A673 (cell line): ENCODE data around the gene ASTN2. TPM values are rescaled to one million over a fixed set of nuclear protein-coding genes. Genes with fewer than 3 reads are reported as not detected.

Experiments
- BruUV-seq: library from RNA; stranded (reverse); fragments of 400-500 nt; replicated peaks from 2 replicates; lab custom pipeline; 2021; lab: Mats Ljungman, UMichigan
- CTCF ChIA-PET: fragments of 300-600 bp; sonication (Branson Sonifier 250); formaldehyde crosslinking; loops from one replicate; lab custom pipeline; 2022; ENCODE audit warnings: antibody characterized with exemption; lab: Charles Lee
- POLR2A ChIA-PET: fragments of 300-600 bp; sonication (Branson Sonifier 250); formaldehyde crosslinking; loops from one replicate; lab custom pipeline; 2022; ENCODE audit warnings: antibody characterized with exemption; ENCODE audit not compliant: low non-redundant PET; lab: Charles Lee
- DNase-seq: peaks from one replicate; pipeline ENCODE4 v3.0.0-alpha.2; 2015; ENCODE audit warnings: low spot score
- H3K27ac ChIP-seq: fragments of 200-600 bp; sonication (generic); 2 replicates; pipeline ENCODE4 v1.5.1; 2016; ENCODE audit warnings: mixed run types, low read depth, mild to moderate bottlenecking, mixed read lengths, antibody characterized with exemption, low read length; ENCODE audit not compliant: poor library complexity, severe bottlenecking
- H3K27me3 ChIP-seq: fragments of 200-600 bp; sonication (generic); replicated peaks from 2 replicates; pipeline ENCODE4 v1.6.1; 2017; ENCODE audit warnings: mixed run types, low read depth, mild to moderate bottlenecking, mixed read lengths, antibody characterized with exemption, low read length; ENCODE audit not compliant: insufficient read depth, poor library complexity
- H3K36me3 ChIP-seq: fragments of 200-600 bp; sonication (generic); 2 replicates; pipeline ENCODE4 v1.6.1; 2016; ENCODE audit warnings: mixed run types, mild to moderate bottlenecking, mixed read lengths, antibody characterized with exemption, low read length; ENCODE audit not compliant: insufficient read depth, poor library complexity, severe bottlenecking
- H3K4me1 ChIP-seq: fragments of 200-600 bp; sonication (generic); 2 replicates; pipeline ENCODE4 v1.6.1; 2017; ENCODE audit warnings: mixed run types, mild to moderate bottlenecking, mixed read lengths, antibody characterized with exemption, low read length; ENCODE audit not compliant: insufficient read depth, poor library complexity, severe bottlenecking
- H3K4me3 ChIP-seq: fragments of 200-600 bp; sonication (generic); 2 replicates; pipeline ENCODE4 v1.5.1; 2016; ENCODE audit warnings: low read depth, mixed run types, mild to moderate bottlenecking, mixed read lengths, low read length; ENCODE audit not compliant: poor library complexity, severe bottlenecking
- H3K9me3 ChIP-seq: fragments of 200-600 bp; sonication (generic); 2 replicates; pipeline ENCODE4 v1.6.1; 2016; ENCODE audit warnings: mixed run types, low read depth, mild to moderate bottlenecking, mixed read lengths, antibody characterized with exemption, low read length; ENCODE audit not compliant: poor library complexity, severe bottlenecking
- EZH2 ChIP-seq: fragments of 200-600 bp; sonication (generic); IDR thresholded peaks from 2 replicates; pipeline ENCODE4 v1.6.1; 2017; ENCODE audit warnings: borderline replicate concordance, low read depth, mild to moderate bottlenecking, mixed read lengths, antibody characterized with exemption, low read length; ENCODE audit not compliant: poor library complexity, severe bottlenecking
- intact Hi-C: fragments of 100-400 bp; cut with micrococcal nuclease; formaldehyde crosslinking; loops from one replicate; pipeline ENCODE4 v1.10.0; 2022; ENCODE audit not compliant: unreplicated experiment
- total RNA-seq: library from RNA; stranded (reverse); gene quantifications from 2 replicates; pipeline ENCODE4 v1.2.3, GENCODE V29; 2021
- TF ChIP-seq, protein P1 (sequence below): fragments of 300-800, 200-600 bp; sonication (generic); conservative IDR thresholded peaks from 2 replicates; pipeline ENCODE4 v1.5.1; 2017; ENCODE audit warnings: low read depth, mild to moderate bottlenecking, antibody characterized with exemption, low read length, moderate library complexity, mixed read lengths

Gene ASTN2
- total RNA-seq, 1 experiment from 2014 or later = 3.4 TPM

DNA sequence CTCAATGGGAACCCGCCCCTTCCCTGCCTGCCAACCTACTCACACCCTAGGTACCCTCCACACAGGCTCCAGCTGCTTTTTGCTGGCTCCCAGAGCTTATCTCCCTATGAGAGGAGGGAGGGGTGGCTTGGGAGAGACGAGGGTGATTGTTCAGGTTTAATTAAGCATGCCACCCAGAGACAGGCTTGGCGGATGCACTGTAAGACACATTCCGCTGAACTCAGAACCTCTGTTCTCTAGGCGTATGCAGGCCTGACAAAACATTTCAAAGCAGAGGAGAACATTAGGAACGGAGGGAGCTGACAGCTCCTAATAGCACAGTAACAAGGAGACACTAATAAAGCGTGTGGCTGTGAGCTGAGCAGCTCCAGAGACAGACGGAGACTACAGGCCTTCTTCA is 647.6 kb downstream of the ASTN2 start:
- H3K36me3 ChIP-seq = no peaks in the 10 kb centered on the region
- peak; percentile 41 for DNase-seq
- POLR2A ChIA-PET = no interaction called here
- H3K4me1 ChIP-seq = no peaks in the 10 kb centered on the region
- H3K27ac ChIP-seq = no peak overlapping the region
- no peaks in the 10 kb centered on the region for H3K9me3 ChIP-seq
- no peaks in the 10 kb centered on the region for H3K27me3 ChIP-seq
- no TSS peak for BruUV-seq
- intact Hi-C loops = no loop called here
- H3K4me3 ChIP-seq = no peak overlapping the region
- TF ChIP-seq, protein P1, sequence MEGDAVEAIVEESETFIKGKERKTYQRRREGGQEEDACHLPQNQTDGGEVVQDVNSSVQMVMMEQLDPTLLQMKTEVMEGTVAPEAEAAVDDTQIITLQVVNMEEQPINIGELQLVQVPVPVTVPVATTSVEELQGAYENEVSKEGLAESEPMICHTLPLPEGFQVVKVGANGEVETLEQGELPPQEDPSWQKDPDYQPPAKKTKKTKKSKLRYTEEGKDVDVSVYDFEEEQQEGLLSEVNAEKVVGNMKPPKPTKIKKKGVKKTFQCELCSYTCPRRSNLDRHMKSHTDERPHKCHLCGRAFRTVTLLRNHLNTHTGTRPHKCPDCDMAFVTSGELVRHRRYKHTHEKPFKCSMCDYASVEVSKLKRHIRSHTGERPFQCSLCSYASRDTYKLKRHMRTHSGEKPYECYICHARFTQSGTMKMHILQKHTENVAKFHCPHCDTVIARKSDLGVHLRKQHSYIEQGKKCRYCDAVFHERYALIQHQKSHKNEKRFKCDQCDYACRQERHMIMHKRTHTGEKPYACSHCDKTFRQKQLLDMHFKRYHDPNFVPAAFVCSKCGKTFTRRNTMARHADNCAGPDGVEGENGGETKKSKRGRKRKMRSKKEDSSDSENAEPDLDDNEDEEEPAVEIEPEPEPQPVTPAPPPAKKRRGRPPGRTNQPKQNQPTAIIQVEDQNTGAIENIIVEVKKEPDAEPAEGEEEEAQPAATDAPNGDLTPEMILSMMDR = no peak
- no peak for TF ChIP-seq EZH2
- CTCF ChIA-PET = no interaction called here

DNA sequence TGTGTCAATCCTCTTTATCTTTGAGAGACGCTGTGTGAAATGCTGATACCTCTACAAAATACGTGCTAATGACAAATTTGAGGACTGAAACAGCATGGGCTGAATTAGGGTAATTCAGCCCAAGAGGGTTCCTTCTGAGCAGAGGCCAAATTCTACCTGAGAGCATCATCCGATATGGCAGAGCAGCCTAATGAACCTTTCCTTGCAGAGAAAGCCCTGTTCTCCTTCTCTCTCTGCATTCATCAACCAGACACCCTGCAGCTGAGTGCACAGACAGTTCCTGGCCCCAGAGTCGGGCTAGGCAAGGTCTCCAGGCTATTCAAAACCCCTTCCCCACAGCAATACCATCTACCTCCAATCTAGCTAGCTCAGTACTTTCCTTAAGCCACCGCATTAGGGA is 649.8 kb downstream of the ASTN2 start:
- Histone ChIP-seq H3K27ac (no peak overlapping the region), H3K36me3 (no peaks in the 10 kb centered on the region), H3K4me3 (no peak overlapping the region), H3K4me1 (peaks cover 13% of the 10 kb centered on the region), H3K9me3 (no peaks in the 10 kb centered on the region), H3K27me3 (no peaks in the 10 kb centered on the region)
- no peak for DNase-seq
- ChIA-PET POLR2A (no interaction called here), CTCF (no interaction called here)
- no TSS peak for BruUV-seq
- TF ChIP-seq, protein P1 = no peak
- TF ChIP-seq EZH2 = no peak
- intact Hi-C loops = no loop called here

DNA sequence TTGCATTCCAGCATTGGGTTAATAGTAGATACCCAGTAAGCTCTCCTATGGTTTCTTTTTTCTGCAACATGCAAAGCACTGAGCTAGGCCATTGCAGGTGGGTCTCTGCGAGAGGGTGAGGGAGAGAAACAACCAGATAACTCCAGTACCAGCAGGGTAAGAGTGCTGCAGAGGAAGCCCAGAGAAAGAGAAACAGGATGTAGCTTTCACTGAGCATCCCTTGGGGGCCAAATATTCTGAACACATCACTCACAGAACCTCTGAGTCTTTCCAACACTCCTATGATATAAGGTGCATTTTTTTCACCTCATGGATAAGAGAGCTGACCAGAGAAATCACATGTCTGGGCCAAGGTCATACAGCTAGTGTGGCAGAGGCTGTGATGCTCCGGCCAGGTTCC is 651.1 kb downstream of the ASTN2 start:
- TF ChIP-seq EZH2 = no peak
- TF ChIP-seq, protein P1 = no peak
- H3K27ac ChIP-seq = no peak overlapping the region
- H3K9me3 ChIP-seq = no peaks in the 10 kb centered on the region
- H3K4me3 ChIP-seq = no peak overlapping the region
- POLR2A ChIA-PET = no interaction called here
- intact Hi-C loops = no loop called here
- no peaks in the 10 kb centered on the region for H3K27me3 ChIP-seq
- H3K4me1 ChIP-seq = peaks cover 15% of the 10 kb centered on the region
- DNase-seq = no peak
- CTCF ChIA-PET = no interaction called here
- no TSS peak for BruUV-seq
- H3K36me3 ChIP-seq = no peaks in the 10 kb centered on the region
